ENCODE data around the gene CTNNA1. TPM values are rescaled to one million over a fixed set of nuclear protein-coding genes. Genes with fewer than 3 reads are reported as not detected.

Gene CTNNA1
- total and polyA plus RNA-seq, 8 donors, result 53.9 to 193 (median 108) TPM

GRCh38 chr5:138840103-138840502 is 86.9 kb downstream of the CTNNA1 start:
- Histone ChIP-seq H3K36me3 (no peaks in the 10 kb centered on the region), H3K4me1 (peaks cover 9 to 25% (median 18%) of the 10 kb centered on the region in 3 donors), H3K27ac (no peak overlapping the region), H3K27me3 (no peaks in the 10 kb centered on the region), H3K9me3 (no peaks in the 10 kb centered on the region), H3K4me3 (no peak overlapping the region)
- intact Hi-C loops (cut with DNase I), result no loop called here
- no peak for ATAC-seq
- FAIRE-seq, result no peak
- 77 to 79% methylated on average over 3 of the region's 3 CpGs for WGBS, 2 donors
- no peak for DNase-seq
- TF ChIP-seq, protein P1, sequence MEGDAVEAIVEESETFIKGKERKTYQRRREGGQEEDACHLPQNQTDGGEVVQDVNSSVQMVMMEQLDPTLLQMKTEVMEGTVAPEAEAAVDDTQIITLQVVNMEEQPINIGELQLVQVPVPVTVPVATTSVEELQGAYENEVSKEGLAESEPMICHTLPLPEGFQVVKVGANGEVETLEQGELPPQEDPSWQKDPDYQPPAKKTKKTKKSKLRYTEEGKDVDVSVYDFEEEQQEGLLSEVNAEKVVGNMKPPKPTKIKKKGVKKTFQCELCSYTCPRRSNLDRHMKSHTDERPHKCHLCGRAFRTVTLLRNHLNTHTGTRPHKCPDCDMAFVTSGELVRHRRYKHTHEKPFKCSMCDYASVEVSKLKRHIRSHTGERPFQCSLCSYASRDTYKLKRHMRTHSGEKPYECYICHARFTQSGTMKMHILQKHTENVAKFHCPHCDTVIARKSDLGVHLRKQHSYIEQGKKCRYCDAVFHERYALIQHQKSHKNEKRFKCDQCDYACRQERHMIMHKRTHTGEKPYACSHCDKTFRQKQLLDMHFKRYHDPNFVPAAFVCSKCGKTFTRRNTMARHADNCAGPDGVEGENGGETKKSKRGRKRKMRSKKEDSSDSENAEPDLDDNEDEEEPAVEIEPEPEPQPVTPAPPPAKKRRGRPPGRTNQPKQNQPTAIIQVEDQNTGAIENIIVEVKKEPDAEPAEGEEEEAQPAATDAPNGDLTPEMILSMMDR (IDR thresholded peaks at IDR 0.05), result no peak

DNA sequence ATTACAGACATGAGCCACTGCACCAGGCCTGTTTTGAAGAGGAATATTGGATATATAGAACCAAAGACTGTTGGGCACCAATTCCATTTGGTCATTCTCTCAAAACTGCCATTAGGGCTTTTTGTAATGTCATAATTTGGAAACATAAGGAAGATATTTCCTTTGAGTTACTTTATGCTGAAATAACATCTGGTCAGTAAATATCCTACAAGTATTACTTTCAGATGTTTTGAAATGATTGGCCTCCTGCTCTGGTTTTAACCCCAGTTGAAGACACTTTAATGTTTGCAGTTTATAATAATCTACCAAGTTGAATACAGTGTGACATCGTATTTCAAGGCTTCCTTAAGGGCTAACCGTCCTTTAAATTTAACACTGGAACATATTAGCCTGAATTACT is 88.3 kb downstream of the CTNNA1 start:
- DNase-seq (no peak), ATAC-seq (no peak), FAIRE-seq (no peak)
- peaks cover 9 to 29% (median 23%) of the 10 kb centered on the region in 3 donors for H3K4me1 ChIP-seq
- intact Hi-C loops (cut with DNase I), result no loop called here
- WGBS, 2 donors, result 91% methylated on average over 2 of the region's 2 CpGs
- H3K27ac ChIP-seq, result no peak overlapping the region
- H3K36me3 ChIP-seq, result no peaks in the 10 kb centered on the region
- H3K27me3 ChIP-seq, result no peaks in the 10 kb centered on the region
- H3K9me3 ChIP-seq, result no peaks in the 10 kb centered on the region
- H3K4me3 ChIP-seq, result no peak overlapping the region
- TF ChIP-seq, protein P1 (IDR thresholded peaks at IDR 0.05), result no peak

DNA sequence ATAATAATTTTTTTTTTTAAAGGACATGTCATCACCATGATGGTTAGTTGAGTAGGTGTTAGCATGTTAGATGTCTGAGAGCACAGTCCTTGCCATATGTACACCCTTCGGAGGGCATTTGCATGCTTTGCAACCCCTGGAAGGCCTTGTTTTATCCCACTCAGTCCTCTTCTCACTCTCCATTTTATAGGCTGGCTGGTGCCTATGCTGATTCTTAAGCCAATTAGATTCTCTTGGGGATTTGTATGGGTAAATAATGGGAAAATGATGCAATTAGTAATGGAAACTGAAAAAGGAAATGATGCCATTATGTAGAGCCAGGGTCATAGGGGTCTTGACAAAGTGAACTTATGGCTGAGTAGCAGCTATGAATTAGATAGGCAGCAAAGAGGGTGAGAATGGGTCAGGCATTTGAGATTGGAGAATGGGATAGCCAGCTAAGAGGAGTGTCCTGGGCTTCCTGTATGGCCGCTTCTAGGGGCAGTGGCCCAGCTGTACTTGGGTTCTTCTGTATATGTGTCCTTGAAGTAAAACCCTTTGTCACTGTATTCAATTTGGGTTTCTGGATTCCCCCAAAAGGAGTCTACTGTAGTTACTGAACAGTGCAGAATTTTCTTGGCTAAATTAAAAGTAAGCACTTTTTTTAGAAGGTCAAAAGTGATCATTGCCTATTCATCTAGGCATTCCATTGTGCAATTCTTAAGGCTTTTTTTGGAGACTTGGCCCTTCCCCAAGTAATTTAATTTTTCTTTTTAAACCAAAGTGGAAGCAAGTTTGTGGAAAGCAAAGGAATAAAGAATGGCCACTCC is 90.3 kb downstream of the CTNNA1 start:
- TF ChIP-seq, protein P1 (IDR thresholded peaks at IDR 0.05), result no peak
- Histone ChIP-seq H3K4me1 (peaks cover 9 to 29% (median 23%) of the 10 kb centered on the region in 3 donors), H3K36me3 (no peaks in the 10 kb centered on the region), H3K9me3 (no peaks in the 10 kb centered on the region), H3K27me3 (no peaks in the 10 kb centered on the region), H3K27ac (no peak overlapping the region), H3K4me3 (no peak overlapping the region)
- WGBS, 2 donors, result 97 to 100% methylated on average over 2 of the region's 2 CpGs
- DNase-seq (no peak), FAIRE-seq (no peak), ATAC-seq (no peak)
- intact Hi-C loops (cut with DNase I), result no loop called here

DNA sequence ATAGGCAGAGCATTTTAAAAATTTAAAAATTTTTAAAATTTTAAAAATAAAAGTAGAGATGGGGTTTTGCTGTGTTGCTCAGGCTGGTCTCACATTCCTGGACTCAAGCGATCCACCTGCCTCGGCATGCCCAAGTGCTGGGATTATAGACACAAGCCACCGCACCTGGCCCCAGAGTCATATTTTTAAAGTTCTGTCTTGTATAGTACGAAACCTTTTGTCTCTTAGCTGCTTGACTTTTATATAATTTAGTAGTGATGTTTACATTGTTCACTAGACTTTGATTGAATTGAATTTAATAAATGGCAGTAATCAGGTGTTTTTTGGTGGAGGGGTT is 90.9 kb downstream of the CTNNA1 start:
- no peak overlapping the region for H3K27ac ChIP-seq
- TF ChIP-seq, protein P1 (IDR thresholded peaks at IDR 0.05), result no peak
- no peak for ATAC-seq
- no peaks in the 10 kb centered on the region for H3K9me3 ChIP-seq
- no peaks in the 10 kb centered on the region for H3K36me3 ChIP-seq
- intact Hi-C loops (cut with DNase I), result no loop called here
- FAIRE-seq, result no peak
- no peak for DNase-seq
- H3K27me3 ChIP-seq, result no peaks in the 10 kb centered on the region
- H3K4me3 ChIP-seq, result no peak overlapping the region
- H3K4me1 ChIP-seq, result peaks cover 12 to 29% (median 28%) of the 10 kb centered on the region in 3 donors
- WGBS, 2 donors, result 97 to 98% methylated on average over 4 of the region's 4 CpGs

Data from pancreas (tissue), 10 donors.